Left lung (tissue), 10 donors: ENCODE measurements around the gene PLCL1. TPM values are rescaled to one million over a fixed set of nuclear protein-coding genes. Genes with fewer than 3 reads are reported as not detected.

ENCODE experiments used
- ATAC-seq: fragments of 200-7000 bp; cut with Tn5 transposase; one replicate; pipeline ENCODE4 v1.9.1; 2020; ENCODE audit warnings: moderate library complexity
- DNase-seq, 4 donors: peaks; one replicate each; pipeline ENCODE4 v3.0.0-alpha.2; 2013 to 2020
- H3K27ac ChIP-seq, 2 donors: fragments of 200-600 bp; sonication (generic) in 1 of 2; one replicate each; pipeline versions ENCODE4 v1.5.0 to v1.8.0; 2020 to 2021
- H3K27me3 ChIP-seq, 2 donors: fragments of 200-600 bp; sonication (generic) in 1 of 2; one replicate each; pipeline versions ENCODE4 v1.5.0 to v1.8.0; 2020 to 2021
- H3K36me3 ChIP-seq, 2 donors: fragments of 200-600 bp; sonication (generic) in 1 of 2; one replicate each; pipeline versions ENCODE4 v1.5.0 to v1.8.0; 2020 to 2021
- H3K4me1 ChIP-seq, 2 donors: fragments of 200-600 bp; one replicate each; pipeline ENCODE4 v1.8.0; 2021
- H3K4me3 ChIP-seq, 2 donors: fragments of 200-600 bp; sonication (generic) in 1 of 2; one replicate each; pipeline versions ENCODE4 v1.5.0 to v1.8.0; 2020 to 2021; ENCODE audit warnings: mild to moderate bottlenecking in 1 of 2
- H3K9me3 ChIP-seq, 2 donors: fragments of 200-600 bp; sonication (generic) in 1 of 2; one replicate each; pipeline versions ENCODE4 v1.5.0 to v1.8.0; 2020 to 2021
- intact Hi-C, 2 donors: fragments of 100-400 bp; cut with DNase I; formaldehyde crosslinking; loops; one replicate each; pipeline versions ENCODE4 v1.11.2 to v1.14.2; 2022
- polyA plus RNA-seq, 6 donors: library from polyadenylated mRNA; unstranded; fragments of 120-200 nt; gene quantifications; one replicate each; pipeline ENCODE4 v1.2.1, GENCODE V29; 2013; ENCODE audit not compliant: insufficient read length in 6 of 6
- total RNA-seq, 2 donors: library from RNA; stranded (reverse); fragmentation: NEBNext Ultra II Directional; extraction: Animal tissue kit (Norgen Biotek cat#: 25700); gene quantifications; one replicate each; pipeline ENCODE4 v1.2.1, GENCODE V29; 2021
- TF ChIP-seq, protein P1 (sequence below), 2 donors: fragments of 200-600 bp; sonication (generic) in 1 of 2; IDR thresholded peaks; one replicate each; pipeline versions ENCODE4 v1.5.0 to v1.8.0; 2021; ENCODE audit warnings: antibody characterized with exemption in 2 of 2
- donor health status: DM: no; HTN: yes; CAD: no.
- donor health status: DM: no; HTN: no; CAD: no.

The PLCL1 gene
- total and polyA plus RNA-seq, 8 donors: 3.4 to 15.3 (median 10.3) TPM

DNA sequence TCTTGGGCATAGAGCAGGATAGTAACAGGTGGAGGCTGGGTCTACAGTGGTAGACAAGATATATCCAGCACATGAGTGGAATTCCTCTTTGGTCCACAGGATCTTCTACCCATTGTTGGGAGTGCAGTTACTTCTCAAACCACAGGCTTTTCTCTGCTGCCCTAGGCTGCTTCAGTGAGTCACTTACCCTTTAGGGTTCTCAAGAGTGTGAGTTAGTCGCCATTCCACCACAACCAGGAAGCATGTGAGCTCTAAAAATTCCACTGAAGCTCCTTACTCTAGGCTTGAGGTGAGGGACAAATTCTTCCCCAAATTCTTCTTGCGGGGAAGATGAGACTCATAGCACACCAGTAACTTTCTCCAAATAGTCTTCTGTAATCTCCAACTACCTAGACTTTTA is 189.4 kb downstream of the PLCL1 start:
- Histone ChIP-seq H3K27ac (no peak overlapping the region), H3K9me3 (no peaks in the 10 kb centered on the region), H3K27me3 (no peaks in the 10 kb centered on the region), H3K4me3 (no peak overlapping the region), H3K4me1 (no peaks in the 10 kb centered on the region), H3K36me3 (no peaks in the 10 kb centered on the region)
- DNase-seq (no peak), ATAC-seq (peak; percentile 66)
- TF ChIP-seq, protein P1, sequence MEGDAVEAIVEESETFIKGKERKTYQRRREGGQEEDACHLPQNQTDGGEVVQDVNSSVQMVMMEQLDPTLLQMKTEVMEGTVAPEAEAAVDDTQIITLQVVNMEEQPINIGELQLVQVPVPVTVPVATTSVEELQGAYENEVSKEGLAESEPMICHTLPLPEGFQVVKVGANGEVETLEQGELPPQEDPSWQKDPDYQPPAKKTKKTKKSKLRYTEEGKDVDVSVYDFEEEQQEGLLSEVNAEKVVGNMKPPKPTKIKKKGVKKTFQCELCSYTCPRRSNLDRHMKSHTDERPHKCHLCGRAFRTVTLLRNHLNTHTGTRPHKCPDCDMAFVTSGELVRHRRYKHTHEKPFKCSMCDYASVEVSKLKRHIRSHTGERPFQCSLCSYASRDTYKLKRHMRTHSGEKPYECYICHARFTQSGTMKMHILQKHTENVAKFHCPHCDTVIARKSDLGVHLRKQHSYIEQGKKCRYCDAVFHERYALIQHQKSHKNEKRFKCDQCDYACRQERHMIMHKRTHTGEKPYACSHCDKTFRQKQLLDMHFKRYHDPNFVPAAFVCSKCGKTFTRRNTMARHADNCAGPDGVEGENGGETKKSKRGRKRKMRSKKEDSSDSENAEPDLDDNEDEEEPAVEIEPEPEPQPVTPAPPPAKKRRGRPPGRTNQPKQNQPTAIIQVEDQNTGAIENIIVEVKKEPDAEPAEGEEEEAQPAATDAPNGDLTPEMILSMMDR (IDR thresholded peaks at IDR 0.05): no peak
- intact Hi-C loops: no loop called here

DNA sequence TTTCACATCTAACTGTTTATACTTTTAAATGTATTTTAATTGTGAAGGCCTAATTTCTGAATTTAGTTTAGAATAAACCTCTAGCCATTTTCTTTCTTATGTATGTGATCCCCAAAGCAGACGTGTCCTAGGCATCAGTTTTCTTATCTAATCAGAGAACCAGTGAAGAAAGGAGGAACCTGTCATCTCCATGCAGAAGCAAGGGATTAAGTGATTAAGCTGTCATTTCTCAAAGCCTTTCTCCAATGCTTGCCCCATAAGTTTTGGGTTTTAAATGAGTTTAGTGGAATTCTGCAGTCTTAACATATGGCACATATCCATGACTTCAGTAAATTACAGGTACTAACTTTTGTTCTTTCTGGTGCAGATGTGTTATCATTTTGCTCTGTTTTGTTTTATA is 190.4 kb downstream of the PLCL1 start:
- DNase-seq (no peak), ATAC-seq (no peak)
- Histone ChIP-seq H3K27ac (no peak overlapping the region), H3K4me3 (no peak overlapping the region), H3K4me1 (no peaks in the 10 kb centered on the region), H3K36me3 (no peaks in the 10 kb centered on the region), H3K27me3 (no peaks in the 10 kb centered on the region), H3K9me3 (no peaks in the 10 kb centered on the region)
- intact Hi-C loops: no loop called here
- TF ChIP-seq, protein P1 (IDR thresholded peaks at IDR 0.05): no peak

DNA sequence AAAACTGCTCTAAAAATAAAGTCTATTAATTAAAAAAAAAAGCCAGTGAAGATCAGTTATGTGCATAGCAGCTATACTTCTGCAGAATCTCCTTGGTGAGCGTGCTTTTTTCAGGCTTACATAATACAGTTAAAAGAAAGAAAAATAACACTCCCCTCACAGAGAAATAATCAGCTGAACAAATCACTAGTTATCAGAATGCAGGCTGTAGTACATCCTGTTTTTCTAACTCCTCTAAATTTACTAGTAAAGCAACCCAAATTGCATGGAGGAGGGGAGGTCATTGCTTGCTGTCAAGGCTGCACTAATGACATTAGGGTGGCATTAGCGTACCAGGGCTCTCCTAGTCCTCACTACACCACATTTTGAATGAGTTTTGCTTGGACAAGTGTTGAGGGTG is 192.2 kb downstream of the PLCL1 start:
- H3K9me3 ChIP-seq: no peaks in the 10 kb centered on the region
- no peak overlapping the region for H3K27ac ChIP-seq
- intact Hi-C loops: no loop called here
- no peaks in the 10 kb centered on the region for H3K4me1 ChIP-seq
- TF ChIP-seq, protein P1 (IDR thresholded peaks at IDR 0.05): no peak
- DNase-seq (no peak), ATAC-seq (peak; percentile 27)
- no peaks in the 10 kb centered on the region for H3K27me3 ChIP-seq
- no peaks in the 10 kb centered on the region for H3K36me3 ChIP-seq
- no peak overlapping the region for H3K4me3 ChIP-seq

DNA sequence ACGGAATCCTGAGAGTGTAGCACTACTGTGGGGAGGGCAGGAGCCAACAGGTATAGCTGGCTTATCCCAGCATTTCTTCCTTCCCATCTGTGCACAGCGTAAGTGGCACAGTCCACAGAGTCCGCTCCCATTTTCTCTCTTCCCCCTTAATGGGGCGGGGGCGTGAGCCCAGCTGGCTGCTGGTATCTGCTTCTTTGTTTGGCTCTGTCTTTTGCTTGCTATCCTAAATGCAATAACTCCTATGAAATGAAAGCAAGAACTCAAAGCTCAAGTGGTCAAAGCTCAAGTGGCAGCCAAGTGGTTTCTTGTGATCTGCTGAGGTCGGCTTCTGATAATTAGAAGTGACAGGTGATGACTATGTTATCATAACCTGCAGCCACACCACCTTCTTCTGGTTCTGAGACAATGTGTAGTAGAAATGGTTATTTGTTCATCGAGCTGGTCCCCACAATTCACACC is 192.7 kb downstream of the PLCL1 start:
- H3K4me3 ChIP-seq: no peak overlapping the region

GRCh38 chr2:197998702-197999101 is 194.3 kb downstream of the PLCL1 start:
- no peaks in the 10 kb centered on the region for H3K4me1 ChIP-seq
- DNase-seq (no peak), ATAC-seq (no peak)
- H3K27me3 ChIP-seq: no peaks in the 10 kb centered on the region
- TF ChIP-seq, protein P1 (IDR thresholded peaks at IDR 0.05): no peak
- H3K27ac ChIP-seq: no peak overlapping the region
- intact Hi-C loops: no loop called here
- no peaks in the 10 kb centered on the region for H3K9me3 ChIP-seq
- H3K36me3 ChIP-seq: no peaks in the 10 kb centered on the region
- H3K4me3 ChIP-seq: no peak overlapping the region

More for the DNA sequence above, 192.7 kb downstream of the PLCL1 start:
- Histone ChIP-seq H3K27me3 (no peaks in the 10 kb centered on the region), H3K4me1 (no peaks in the 10 kb centered on the region), H3K27ac (no peak overlapping the region), H3K9me3 (no peaks in the 10 kb centered on the region), H3K36me3 (no peaks in the 10 kb centered on the region)
- ATAC-seq (peak; percentile 66), DNase-seq (no peak)
- intact Hi-C loops: no loop called here
- TF ChIP-seq, protein P1 (IDR thresholded peaks at IDR 0.05): no peak
